Esophagus muscularis mucosa (tissue), 4 donors: Measurements from ENCODE around the gene NTM.

Source experiments
- EP300 ChIP-seq: sonication (generic); formaldehyde crosslinking; IDR thresholded peaks from one replicate; pipeline ENCODE4 v1.6.1; 2017; ENCODE audit warnings: antibody characterized with exemption
- POLR2A ChIP-seq: fragments of 450-650 bp; IDR thresholded peaks from one replicate; pipeline ENCODE4 v1.6.1; 2017; ENCODE audit warnings: antibody characterized with exemption, moderate library complexity, mild to moderate bottlenecking, low read depth
- POLR2AphosphoS5 ChIP-seq, 2 donors: sonication (generic); formaldehyde crosslinking; IDR thresholded peaks; one replicate each; pipeline ENCODE4 v1.6.1; 2017; ENCODE audit warnings: antibody characterized with exemption in 2 of 2
- TF ChIP-seq, protein P1 (sequence below), 3 experiments: fragments of 200-600 bp in 2 of 3; fragments of 450-650 bp in 1 of 3; sonication (generic) in 2 of 3; IDR thresholded peaks; one replicate each; pipeline ENCODE4 v1.5.1; 2017 to 2019; ENCODE audit warnings: antibody characterized with exemption in 3 of 3, mild to moderate bottlenecking in 2 of 3, moderate library complexity in 1 of 3

DNA sequence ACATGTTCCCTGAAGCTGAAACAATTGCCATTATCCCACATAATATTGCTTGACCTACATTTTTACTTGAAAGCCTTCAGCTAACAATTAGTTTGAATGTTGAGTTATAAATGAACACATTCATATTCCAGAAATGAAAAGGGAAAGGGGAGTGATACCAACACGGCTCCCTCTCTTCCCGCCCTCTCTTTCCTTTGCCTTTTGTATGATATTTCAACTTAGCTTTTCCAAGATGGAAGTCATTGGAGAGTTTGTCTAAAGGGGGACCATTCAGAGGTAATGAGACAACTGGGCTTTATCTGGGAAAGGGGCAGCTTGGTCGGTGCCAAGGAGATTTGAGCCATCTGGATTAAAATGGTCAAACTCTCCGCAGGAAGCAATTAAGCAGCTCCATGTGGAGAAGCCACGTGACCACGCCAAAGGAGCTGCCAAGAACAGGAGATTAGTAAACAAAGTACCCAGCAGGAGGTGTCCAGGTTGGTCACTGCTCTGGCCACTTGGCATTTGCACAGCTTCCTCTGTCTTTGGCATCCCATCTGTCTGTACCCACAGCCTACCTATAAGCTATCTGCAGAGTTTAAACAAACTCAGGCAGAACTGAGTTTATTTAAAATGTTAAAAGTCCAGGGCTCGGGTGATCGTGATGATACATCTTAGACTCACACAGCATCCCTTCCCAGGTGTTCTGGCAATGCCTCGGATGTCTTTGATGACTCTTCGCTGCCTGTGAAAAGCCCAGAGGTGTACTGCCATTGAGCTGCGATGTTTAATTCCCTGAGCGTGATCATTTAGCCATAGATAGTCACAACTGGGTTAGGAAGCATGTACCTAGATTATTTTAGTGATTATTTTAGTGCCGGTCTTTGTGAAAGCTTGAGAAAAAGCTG is 735.9 kb downstream of the NTM start:
- TF ChIP-seq POLR2AphosphoS5 (IDR thresholded peaks at IDR 0.05): no peak
- TF ChIP-seq, protein P1, sequence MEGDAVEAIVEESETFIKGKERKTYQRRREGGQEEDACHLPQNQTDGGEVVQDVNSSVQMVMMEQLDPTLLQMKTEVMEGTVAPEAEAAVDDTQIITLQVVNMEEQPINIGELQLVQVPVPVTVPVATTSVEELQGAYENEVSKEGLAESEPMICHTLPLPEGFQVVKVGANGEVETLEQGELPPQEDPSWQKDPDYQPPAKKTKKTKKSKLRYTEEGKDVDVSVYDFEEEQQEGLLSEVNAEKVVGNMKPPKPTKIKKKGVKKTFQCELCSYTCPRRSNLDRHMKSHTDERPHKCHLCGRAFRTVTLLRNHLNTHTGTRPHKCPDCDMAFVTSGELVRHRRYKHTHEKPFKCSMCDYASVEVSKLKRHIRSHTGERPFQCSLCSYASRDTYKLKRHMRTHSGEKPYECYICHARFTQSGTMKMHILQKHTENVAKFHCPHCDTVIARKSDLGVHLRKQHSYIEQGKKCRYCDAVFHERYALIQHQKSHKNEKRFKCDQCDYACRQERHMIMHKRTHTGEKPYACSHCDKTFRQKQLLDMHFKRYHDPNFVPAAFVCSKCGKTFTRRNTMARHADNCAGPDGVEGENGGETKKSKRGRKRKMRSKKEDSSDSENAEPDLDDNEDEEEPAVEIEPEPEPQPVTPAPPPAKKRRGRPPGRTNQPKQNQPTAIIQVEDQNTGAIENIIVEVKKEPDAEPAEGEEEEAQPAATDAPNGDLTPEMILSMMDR (IDR thresholded peaks at IDR 0.05): no peak
- TF ChIP-seq POLR2A: no peak
- TF ChIP-seq EP300: no peak
